Kidney (tissue), 14 donors: Measurements from ENCODE around the gene AP1AR. TPM values are rescaled to one million over a fixed set of nuclear protein-coding genes. Genes with fewer than 3 reads are reported as not detected.

Experiments used
- DNase-seq, 5 donors: peaks; one replicate each; pipeline ENCODE4 v3.0.0-alpha.2; 2013 to 2020
- FAIRE-seq: peaks from 2 replicates; lab custom pipeline; 2012; peaks lifted over from hg19 to GRCh38; lab: Jason Lieb, UNC
- H3K27ac ChIP-seq, 2 donors: one replicate each; pipeline ENCODE4 v1.7.0; 2013; ENCODE audit warnings: low read depth in 2 of 2, low read length in 2 of 2, inconsistent platforms in 1 of 2
- H3K27me3 ChIP-seq: one replicate; pipeline ENCODE4 v1.7.1; 2013; ENCODE audit warnings: low read length, inconsistent platforms; ENCODE audit not compliant: control insufficient read depth, insufficient read depth
- H3K36me3 ChIP-seq, 3 donors: one replicate each; pipeline versions ENCODE4 v1.7.0 to v1.7.1; 2013; ENCODE audit warnings: low read length in 3 of 3, control low read depth in 1 of 3, inconsistent platforms in 1 of 3; ENCODE audit not compliant: insufficient read depth in 3 of 3, control insufficient read depth in 2 of 3
- H3K4me1 ChIP-seq, 3 donors: one replicate each; pipeline versions ENCODE4 v1.7.0 to v1.7.1; 2013; ENCODE audit warnings: low read length in 3 of 3, inconsistent platforms in 1 of 3, low read depth in 1 of 3; ENCODE audit not compliant: control insufficient read depth in 2 of 3, insufficient read depth in 2 of 3
- H3K4me3 ChIP-seq, 3 donors: one replicate each; pipeline versions ENCODE4 v1.7.0 to v1.8.1; 2013; ENCODE audit warnings: low read length in 3 of 3, control low read depth in 1 of 3, inconsistent platforms in 1 of 3
- H3K9ac ChIP-seq, 3 donors: one replicate each; pipeline versions ENCODE4 v1.7.0 to v1.7.1; 2013; ENCODE audit warnings: low read length in 3 of 3, control low read depth in 1 of 3, inconsistent platforms in 1 of 3
- H3K9me3 ChIP-seq, 3 donors: one replicate each; pipeline versions ENCODE4 v1.7.0 to v1.7.1; 2013; ENCODE audit warnings: low read length in 3 of 3, control low read depth in 1 of 3, inconsistent platforms in 1 of 3; ENCODE audit not compliant: control insufficient read depth in 2 of 3, insufficient read depth in 1 of 3
- CTCF ChIP-seq: IDR thresholded peaks from 3 replicates; pipeline ENCODE4 v1.5.1; 2012; ENCODE audit warnings: mild to moderate bottlenecking, moderate library complexity, borderline replicate concordance; ENCODE audit not compliant: insufficient read depth; ENCODE audit errors: extremely low read depth
- intact Hi-C: fragments of 100-400 bp; cut with DNase I; formaldehyde crosslinking; loops from one replicate; pipeline ENCODE4 v1.11.1; 2022
- polyA plus RNA-seq: library from polyadenylated mRNA; stranded (reverse); fragments of 350-450 nt; fragmentation: Illumina TruSeq; extraction: RNeasy Lipid Tissue Mini Kit (QIAGEN cat#74804); gene quantifications from one replicate; pipeline ENCODE4 v1.2.3, GENCODE V29; 2014; ENCODE audit warnings: low read depth, low replicate concordance; ENCODE audit not compliant: insufficient read depth
- total RNA-seq: library from RNA; stranded (reverse); fragmentation: NEBNext Ultra II Directional; extraction: Animal tissue kit (Norgen Biotek cat#: 25700); gene quantifications from one replicate; pipeline ENCODE4 v1.2.1, GENCODE V29; 2021
- donor health status: control.
- donor health status: control.
- donor health status: control.
- donor health status: control.
- donor health status: control.
- donor health status: DM: yes; HTN: yes; CAD: no.
- donor health status: Normal renal cell carcinoma (clear cell type).

Gene AP1AR
- total and polyA plus RNA-seq, 2 donors from 2014 or later: 8.7 to 20.3 TPM

GRCh38 chr4:112251019-112251643 lies 19.5 kb downstream of the AP1AR start:
- peaks cover 0 to 6% (median 2%) of the 10 kb centered on the region in 3 donors for H3K36me3 ChIP-seq
- H3K9me3 ChIP-seq: no peaks in the 10 kb centered on the region
- intact Hi-C loops: no loop called here
- FAIRE-seq: no peak
- H3K27ac ChIP-seq: no peak overlapping the region
- no peak for TF ChIP-seq CTCF
- H3K27me3 ChIP-seq: no peaks in the 10 kb centered on the region
- no peak overlapping the region for H3K4me3 ChIP-seq
- no peak overlapping the region for H3K9ac ChIP-seq
- DNase-seq: no peak
- H3K4me1 ChIP-seq: no peaks in the 10 kb centered on the region

DNA sequence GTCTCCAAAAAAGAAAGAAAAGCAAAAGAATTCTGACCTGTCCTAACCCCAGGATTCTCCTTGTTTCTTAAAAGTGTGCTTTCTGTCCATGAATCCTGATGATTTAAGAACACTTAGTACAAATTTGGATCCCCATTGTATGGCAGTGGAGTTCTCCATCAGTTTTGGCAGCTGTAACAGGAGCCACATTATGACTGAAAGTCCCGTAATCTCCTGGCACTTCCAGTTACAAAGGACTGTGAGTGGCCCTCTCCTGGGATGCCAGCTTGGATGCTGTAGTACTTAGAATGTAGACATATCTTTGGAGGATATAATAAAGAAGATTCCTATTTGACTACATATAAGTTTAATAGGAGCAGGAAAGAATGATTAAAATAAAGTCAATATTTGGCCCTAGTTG lies 20.6 kb downstream of the AP1AR start:
- DNase-seq (no peak), FAIRE-seq (no peak)
- no peak overlapping the region for H3K9ac ChIP-seq
- TF ChIP-seq CTCF: no peak
- H3K4me1 ChIP-seq: no peaks in the 10 kb centered on the region
- H3K36me3 ChIP-seq: peaks cover 0 to 6% (median 5%) of the 10 kb centered on the region in 3 donors
- H3K27me3 ChIP-seq: no peaks in the 10 kb centered on the region
- intact Hi-C loops: no loop called here
- H3K4me3 ChIP-seq: no peak overlapping the region
- H3K9me3 ChIP-seq: no peaks in the 10 kb centered on the region
- no peak overlapping the region for H3K27ac ChIP-seq

DNA sequence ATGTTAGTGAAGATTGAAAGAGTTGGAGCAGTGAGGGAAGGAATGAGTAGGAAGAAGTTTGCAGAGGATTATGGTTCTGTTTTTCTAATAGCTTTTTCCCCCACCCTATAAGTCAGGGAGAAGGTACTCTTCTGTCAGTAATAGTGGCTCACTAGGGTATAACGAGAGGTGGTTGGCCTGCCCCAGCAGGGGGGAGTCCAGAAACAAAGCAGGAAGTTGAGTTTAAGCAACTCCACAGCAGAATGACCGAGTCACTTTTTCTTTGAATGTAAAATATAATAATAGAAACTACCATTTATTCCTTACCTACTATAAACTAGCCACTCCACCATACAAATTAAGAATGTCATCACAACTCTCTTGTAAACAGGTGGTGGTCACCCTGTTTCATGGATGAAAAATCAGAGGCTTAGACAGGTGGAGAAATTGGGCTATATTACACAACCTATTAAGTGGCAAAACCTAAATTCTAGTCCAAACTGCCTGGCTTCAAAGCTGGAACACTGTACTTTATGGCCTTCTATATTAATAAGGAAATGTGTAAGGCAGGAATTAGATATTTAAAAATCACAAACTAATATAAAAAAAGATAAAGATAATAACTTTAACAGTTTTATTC lies 21.9 kb downstream of the AP1AR start:
- Histone ChIP-seq H3K27me3 (no peaks in the 10 kb centered on the region), H3K27ac (no peak overlapping the region), H3K9me3 (no peaks in the 10 kb centered on the region), H3K4me3 (no peak overlapping the region), H3K9ac (no peak overlapping the region), H3K4me1 (no peaks in the 10 kb centered on the region), H3K36me3 (peaks cover 0 to 6% (median 5%) of the 10 kb centered on the region in 3 donors)
- FAIRE-seq (no peak), DNase-seq (no peak)
- intact Hi-C loops: no loop called here
- TF ChIP-seq CTCF: no peak
